Neuronal stem cell (in vitro differentiated cells): ENCODE results near the gene SH3PXD2A.

Experiments
- DNase-seq: peaks from one replicate; pipeline ENCODE4 v3.0.0-alpha.2; 2013; ENCODE audit warnings: low spot score
- H2AFZ ChIP-seq: one replicate; pipeline ENCODE4 v1.6.1; 2013; ENCODE audit warnings: mild to moderate bottlenecking, low read length, inconsistent platforms
- H2AK5ac ChIP-seq: 2 replicates; pipeline ENCODE4 v1.6.1; 2013; ENCODE audit warnings: low read depth, mild to moderate bottlenecking, inconsistent platforms, low read length, moderate library complexity, mixed read lengths
- H2BK120ac ChIP-seq: 2 replicates; pipeline ENCODE4 v1.6.1; 2013; ENCODE audit warnings: low read depth, mild to moderate bottlenecking, inconsistent platforms, low read length, moderate library complexity, mixed read lengths
- H2BK12ac ChIP-seq: one replicate; pipeline ENCODE4 v1.6.1; 2013; ENCODE audit warnings: low read length, inconsistent platforms
- H2BK15ac ChIP-seq: 2 replicates; pipeline ENCODE4 v1.6.1; 2013; ENCODE audit warnings: mild to moderate bottlenecking, low read length, inconsistent platforms, mixed read lengths
- H2BK5ac ChIP-seq: one replicate; pipeline ENCODE4 v1.6.1; 2013; ENCODE audit warnings: inconsistent platforms, mild to moderate bottlenecking, low read length, moderate library complexity
- H3K14ac ChIP-seq: one replicate; pipeline ENCODE4 v1.6.1; 2013; ENCODE audit warnings: low read length, inconsistent platforms
- H3K18ac ChIP-seq: 2 replicates; pipeline ENCODE4 v1.6.1; 2013; ENCODE audit warnings: low read length, inconsistent platforms
- H3K23ac ChIP-seq: 2 replicates; pipeline ENCODE4 v1.6.1; 2013; ENCODE audit warnings: low read depth, mild to moderate bottlenecking, mixed read lengths, low read length, inconsistent platforms; ENCODE audit not compliant: poor library complexity
- H3K27ac ChIP-seq: replicated peaks from 3 replicates; pipeline ENCODE4 v1.5.1; 2013; ENCODE audit warnings: low read length, inconsistent platforms
- H3K27me3 ChIP-seq, 3 experiments: 2 replicates each; pipeline ENCODE4 v1.6.1; 2013; ENCODE audit warnings: low read length in 3 of 3, mild to moderate bottlenecking in 2 of 3, inconsistent platforms in 1 of 3, low read depth in 1 of 3, mixed read lengths in 1 of 3, moderate library complexity in 1 of 3; ENCODE audit not compliant: control insufficient read depth in 3 of 3, insufficient read depth in 3 of 3
- H3K36me3 ChIP-seq, 2 donors: replicated peaks in 1 of 2; 2 replicates each; pipeline ENCODE4 v1.6.1; 2013; ENCODE audit warnings: low read length in 2 of 2; ENCODE audit not compliant: control insufficient read depth in 2 of 2, insufficient read depth in 2 of 2
- H3K4ac ChIP-seq: 2 replicates; pipeline ENCODE4 v1.6.1; 2013; ENCODE audit warnings: inconsistent platforms, mild to moderate bottlenecking, low read length, moderate library complexity
- H3K4me1 ChIP-seq, 2 donors: 1 replicate in 1 of 2; 2 replicates in 1 of 2; pipeline ENCODE4 v1.6.1; 2013; ENCODE audit warnings: low read length in 2 of 2, low read depth in 1 of 2; ENCODE audit not compliant: control insufficient read depth in 2 of 2, insufficient read depth in 1 of 2
- H3K4me2 ChIP-seq: one replicate; pipeline ENCODE4 v1.6.1; 2013; ENCODE audit warnings: mild to moderate bottlenecking, low read length, inconsistent platforms; ENCODE audit not compliant: insufficient read depth, poor library complexity, severe bottlenecking
- H3K4me3 ChIP-seq, 2 donors: 2 replicates each; pipeline ENCODE4 v1.5.1; 2013; ENCODE audit warnings: low read length in 2 of 2, mild to moderate bottlenecking in 2 of 2, inconsistent platforms in 1 of 2, moderate library complexity in 1 of 2
- H3K79me1 ChIP-seq: one replicate; pipeline ENCODE4 v1.6.1; 2013; ENCODE audit warnings: low read depth, mild to moderate bottlenecking, inconsistent platforms, low read length, moderate library complexity
- H3K9ac ChIP-seq: one replicate; pipeline ENCODE4 v1.6.1; 2013; ENCODE audit warnings: mild to moderate bottlenecking, low read depth, low read length, inconsistent platforms; ENCODE audit not compliant: poor library complexity
- H3K9me3 ChIP-seq, 2 donors: replicated peaks in 1 of 2; 2 replicates each; pipeline versions ENCODE3 to v1.6.1; 2013; ENCODE audit warnings: low read length in 2 of 2, mild to moderate bottlenecking in 2 of 2, inconsistent platforms in 1 of 2, low read depth in 1 of 2, mixed read lengths in 1 of 2, moderate library complexity in 1 of 2; ENCODE audit not compliant: control insufficient read depth in 2 of 2, insufficient read depth in 1 of 2
- H4K8ac ChIP-seq: one replicate; pipeline ENCODE4 v1.6.1; 2013; ENCODE audit warnings: low read depth, mild to moderate bottlenecking, inconsistent platforms, low read length, moderate library complexity
- H4K91ac ChIP-seq: one replicate; pipeline ENCODE4 v1.6.1; 2013; ENCODE audit warnings: low read length, low read depth, mild to moderate bottlenecking, inconsistent platforms; ENCODE audit not compliant: poor library complexity
- WGBS, 2 donors: extraction: QIAGEN DNeasy Blood & Tissue Kit; methylation state at CpG; one replicate each; pipeline ENCODE4 v1.1.7; 2013; ENCODE audit warnings: missing lambda C conversion rate in 2 of 2, mixed read lengths in 1 of 2; ENCODE audit not compliant: insufficient read length in 2 of 2, insufficient replicate concordance in 1 of 2; ENCODE audit errors: extremely low coverage in 2 of 2; 5-methylcytosine and 5-hydroxymethylcytosine counted together

SH3PXD2A gene

DNA sequence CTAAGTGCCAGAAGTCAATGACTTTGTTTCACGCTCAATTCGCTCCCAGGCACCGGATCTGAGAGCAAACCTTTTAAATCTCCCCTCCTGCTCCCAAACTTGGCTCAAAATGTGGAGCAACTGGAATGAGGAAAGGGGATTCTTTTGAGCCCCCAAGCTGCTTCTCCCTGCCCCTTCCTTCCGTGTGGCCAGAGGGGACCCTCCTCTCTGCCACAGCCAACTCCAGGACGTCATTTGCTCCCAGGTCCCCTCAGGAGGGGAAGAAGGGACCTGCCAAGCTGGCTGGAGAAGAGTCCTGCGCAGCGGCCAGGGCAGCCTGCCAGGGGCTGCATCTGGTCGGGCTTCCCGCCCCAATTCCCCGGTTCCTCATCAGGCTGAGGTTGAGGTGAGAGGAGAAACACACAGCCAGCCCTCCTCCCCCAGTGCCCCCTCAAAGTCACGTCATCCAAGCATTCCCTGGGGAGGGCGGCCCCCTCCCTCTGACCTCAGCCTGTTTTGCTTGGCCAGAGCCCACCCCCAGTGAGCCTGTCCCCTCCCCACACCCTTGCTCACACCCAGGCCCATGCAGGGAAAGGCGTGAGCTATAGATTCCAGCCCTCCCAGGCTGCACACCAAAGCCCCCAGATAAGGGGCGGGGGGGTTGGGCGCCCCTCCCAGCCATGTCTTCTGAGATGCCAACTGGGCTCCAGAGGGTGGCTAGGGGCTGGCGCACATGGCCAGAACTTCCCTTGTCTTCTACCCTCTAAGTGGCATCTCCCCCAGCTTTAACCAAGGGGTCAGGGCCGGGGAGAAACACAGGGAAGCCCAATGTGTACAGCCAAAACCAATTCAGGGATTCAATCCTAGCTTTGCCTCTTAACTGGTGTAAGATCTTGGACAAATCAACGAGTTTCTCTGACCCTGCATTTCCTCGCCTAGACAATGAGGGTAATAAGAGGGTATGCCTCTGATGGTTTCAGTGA is 35.0 kb downstream of the SH3PXD2A start:
- no peak overlapping the region for H3K27ac ChIP-seq
- peak overlapping the region; percentile 76 for H2AK5ac ChIP-seq
- WGBS, 2 donors, result no CpG with 5 or more reads among the region's 19 CpGs
- no peak overlapping the region for H3K4ac ChIP-seq
- DNase-seq, result no peak
- no peak overlapping the region for H4K91ac ChIP-seq
- H3K36me3 ChIP-seq, result no peaks in the 10 kb centered on the region
- no peak overlapping the region for H2BK120ac ChIP-seq
- H3K18ac ChIP-seq, result peak overlapping the region; percentile 57
- H2BK12ac ChIP-seq, result no peak overlapping the region
- peaks cover 8 to 19% of the 10 kb centered on the region in 2 donors for H3K4me1 ChIP-seq
- H3K79me1 ChIP-seq, result no peaks in the 10 kb centered on the region
- no peak overlapping the region for H3K4me2 ChIP-seq
- H2AFZ ChIP-seq, result no peak overlapping the region
- no peaks in the 10 kb centered on the region for H3K9me3 ChIP-seq
- no peak overlapping the region for H3K14ac ChIP-seq
- no peak overlapping the region for H4K8ac ChIP-seq
- peak overlapping the region; percentile 32 for H2BK15ac ChIP-seq
- H2BK5ac ChIP-seq, result no peak overlapping the region
- no peak overlapping the region for H3K9ac ChIP-seq
- no peak overlapping the region for H3K23ac ChIP-seq
- H3K4me3 ChIP-seq, result no peak overlapping the region
- H3K27me3 ChIP-seq, result no peaks in the 10 kb centered on the region

DNA sequence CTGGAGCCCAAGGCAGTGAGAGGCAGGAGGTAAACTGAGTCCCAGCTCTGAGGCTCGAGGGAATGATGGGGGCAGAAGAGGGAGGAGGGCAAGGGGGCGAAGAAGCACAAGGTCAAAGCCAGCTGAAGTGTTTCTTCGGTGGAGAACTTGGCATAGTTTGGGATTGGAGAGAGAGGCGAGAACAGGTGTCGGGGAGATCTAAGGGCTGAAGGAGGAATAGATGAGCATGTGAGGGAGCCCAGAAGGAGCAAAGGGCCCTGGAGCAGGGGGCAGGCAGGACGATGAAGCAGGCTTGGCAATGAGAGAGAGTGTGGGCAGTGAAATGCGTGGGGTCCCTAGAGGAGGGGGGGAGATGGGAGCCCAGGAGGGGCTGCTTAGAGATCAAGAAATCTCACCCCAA is 35.9 kb downstream of the SH3PXD2A start:
- no peak overlapping the region for H2BK12ac ChIP-seq
- H2AK5ac ChIP-seq, result no peak overlapping the region
- no peaks in the 10 kb centered on the region for H3K36me3 ChIP-seq
- no peak overlapping the region for H2AFZ ChIP-seq
- no peaks in the 10 kb centered on the region for H3K27me3 ChIP-seq
- no CpG with 5 or more reads among the region's 7 CpGs for whole genome bisulfite sequencing, 2 donors
- H2BK5ac ChIP-seq, result no peak overlapping the region
- H3K23ac ChIP-seq, result peak overlapping the region; percentile 4
- H3K9ac ChIP-seq, result no peak overlapping the region
- no peak overlapping the region for H3K4me2 ChIP-seq
- no peak for DNase-seq
- no peak overlapping the region for H4K91ac ChIP-seq
- H3K27ac ChIP-seq, result no peak overlapping the region
- peak overlapping the region; percentile 42 for H3K18ac ChIP-seq
- H3K4me1 ChIP-seq, result peaks cover 12 to 22% of the 10 kb centered on the region in 2 donors
- no peak overlapping the region for H4K8ac ChIP-seq
- H3K14ac ChIP-seq, result no peak overlapping the region
- no peak overlapping the region for H3K4me3 ChIP-seq
- no peaks in the 10 kb centered on the region for H3K79me1 ChIP-seq
- H3K9me3 ChIP-seq, result no peaks in the 10 kb centered on the region
- H2BK15ac ChIP-seq, result peak overlapping the region; percentile 29
- H3K4ac ChIP-seq, result no peak overlapping the region
- H2BK120ac ChIP-seq, result no peak overlapping the region

DNA sequence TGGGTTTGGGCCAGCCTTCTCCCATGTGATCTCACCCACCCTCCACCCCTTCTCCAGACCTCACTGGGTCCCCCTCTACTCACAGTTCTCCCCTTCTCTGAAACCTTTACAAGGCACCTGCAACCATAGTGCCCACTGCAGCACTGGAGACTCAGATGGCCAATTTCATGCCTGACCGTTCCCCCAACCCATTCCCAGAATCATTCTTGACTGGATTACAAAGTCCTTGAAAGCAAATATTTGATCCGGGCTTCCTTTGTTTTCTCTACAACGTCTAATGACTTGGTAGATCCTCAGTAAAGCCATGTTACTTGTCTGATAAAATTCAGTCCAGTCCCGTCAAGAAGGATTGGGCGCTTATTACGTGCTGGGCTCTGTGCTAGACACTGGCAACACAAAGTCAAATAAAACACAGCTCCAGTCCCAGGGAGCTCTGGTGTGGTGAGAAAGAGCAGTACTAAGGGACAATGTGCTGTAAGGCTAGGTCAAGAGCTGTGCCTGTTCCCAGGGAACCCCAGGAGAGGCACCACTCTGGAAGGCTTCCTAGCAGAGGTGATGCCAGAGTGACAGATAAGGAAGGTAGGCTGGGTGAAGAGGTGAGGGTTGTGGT is 36.5 kb downstream of the SH3PXD2A start:
- Histone ChIP-seq H3K14ac (no peak overlapping the region), H3K4ac (no peak overlapping the region), H3K4me3 (no peak overlapping the region), H3K27me3 (no peaks in the 10 kb centered on the region), H3K23ac (peak overlapping the region; percentile 4), H2BK5ac (no peak overlapping the region), H3K4me2 (no peak overlapping the region), H2AK5ac (no peak overlapping the region), H3K18ac (peak overlapping the region; percentile 0), H2BK15ac (peak overlapping the region; percentile 29), H3K79me1 (no peaks in the 10 kb centered on the region), H3K4me1 (peaks cover 12 to 23% of the 10 kb centered on the region in 2 donors), H3K9me3 (no peaks in the 10 kb centered on the region), H4K8ac (no peak overlapping the region), H2BK120ac (no peak overlapping the region), H3K36me3 (no peaks in the 10 kb centered on the region), H3K27ac (no peak overlapping the region), H2BK12ac (no peak overlapping the region), H2AFZ (no peak overlapping the region), H3K9ac (no peak overlapping the region), H4K91ac (no peak overlapping the region)
- no peak for DNase-seq
- no CpG with 5 or more reads among the region's 6 CpGs for WGBS, 2 donors

DNA sequence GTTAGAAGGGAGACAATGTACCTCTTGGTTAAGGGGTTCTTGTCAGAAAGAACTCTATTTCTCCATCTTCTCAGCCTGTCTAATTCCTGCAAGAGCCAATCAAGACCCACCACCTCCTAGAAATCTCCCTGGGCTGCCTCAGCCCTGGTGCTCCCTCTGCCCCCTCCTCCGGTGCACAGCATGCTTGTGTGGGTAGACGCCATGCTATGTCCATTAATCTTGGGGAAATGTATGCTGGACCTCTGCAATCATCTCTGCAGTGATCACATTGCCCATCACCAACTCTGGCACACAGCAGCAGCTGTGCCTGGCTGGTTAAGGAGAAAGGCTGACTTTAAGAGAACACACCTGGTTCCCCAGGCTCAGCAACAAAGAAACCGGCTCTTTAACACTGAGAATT is 37.3 kb downstream of the SH3PXD2A start:
- H3K14ac ChIP-seq, result no peak overlapping the region
- H2AFZ ChIP-seq, result no peak overlapping the region
- no peak overlapping the region for H2BK12ac ChIP-seq
- H3K18ac ChIP-seq, result peak overlapping the region; percentile 9
- no peaks in the 10 kb centered on the region for H3K79me1 ChIP-seq
- no peak overlapping the region for H2BK120ac ChIP-seq
- no peak overlapping the region for H4K91ac ChIP-seq
- DNase-seq, result no peak
- H2AK5ac ChIP-seq, result no peak overlapping the region
- no peak overlapping the region for H3K4me3 ChIP-seq
- no peak overlapping the region for H2BK15ac ChIP-seq
- H3K4ac ChIP-seq, result no peak overlapping the region
- no peaks in the 10 kb centered on the region for H3K27me3 ChIP-seq
- no CpG with 5 or more reads among the region's 3 CpGs for WGBS, 2 donors
- H3K36me3 ChIP-seq, result no peaks in the 10 kb centered on the region
- no peak overlapping the region for H3K23ac ChIP-seq
- no peak overlapping the region for H4K8ac ChIP-seq
- no peak overlapping the region for H2BK5ac ChIP-seq
- H3K9ac ChIP-seq, result no peak overlapping the region
- H3K27ac ChIP-seq, result no peak overlapping the region
- no peaks in the 10 kb centered on the region for H3K9me3 ChIP-seq
- H3K4me1 ChIP-seq, result peaks cover 12 to 23% of the 10 kb centered on the region in 2 donors
- H3K4me2 ChIP-seq, result no peak overlapping the region
